GM12878 (cell line): ENCODE data around the gene ZDHHC14.

Experiments used
- CEBPB ChIP-seq, 2 experiments: fragments of 150-350 bp in 1 of 2; IDR thresholded peaks; 2 replicates each; pipeline ENCODE4 v1.6.1; 2012 to 2014; ENCODE audit warnings: low read depth in 2 of 2, low read length in 2 of 2, borderline replicate concordance in 1 of 2, inconsistent platforms in 1 of 2
- CHD4 ChIP-seq: fragments of 200-600 bp; sonication (generic); IDR thresholded peaks from 2 replicates; pipeline ENCODE4 v1.6.1; 2016; ENCODE audit warnings: mild to moderate bottlenecking
- CTCF ChIP-seq, 3 experiments: IDR thresholded peaks in 2 of 3; conservative IDR thresholded peaks in 1 of 3; 2 replicates each; pipeline ENCODE4 v1.5.1; 2011; ENCODE audit warnings: low read depth in 3 of 3, low read length in 3 of 3, mild to moderate bottlenecking in 3 of 3, control low read depth in 2 of 3, moderate library complexity in 2 of 3, inconsistent platforms in 1 of 3, mixed read lengths in 1 of 3; ENCODE audit not compliant: control insufficient read depth in 2 of 3, insufficient read depth in 1 of 3; ENCODE audit errors: extremely low read depth in 1 of 3
- JUNB ChIP-seq: IDR thresholded peaks from 2 replicates; pipeline ENCODE4 v1.6.1; 2016; ENCODE audit warnings: antibody characterized with exemption, mild to moderate bottlenecking
- NFIC ChIP-seq: IDR thresholded peaks from 2 replicates; pipeline ENCODE4 v1.6.1; 2012; ENCODE audit warnings: low read depth, mild to moderate bottlenecking, inconsistent platforms, low read length, moderate library complexity
- TAF1 ChIP-seq: IDR thresholded peaks from 2 replicates; pipeline ENCODE4 v1.6.1; 2011; ENCODE audit warnings: mild to moderate bottlenecking, low read depth, low read length, borderline replicate concordance
- ZNF207 ChIP-seq: fragments of 450-650 bp; IDR thresholded peaks from 2 replicates; pipeline ENCODE4 v1.6.1; 2014; ENCODE audit warnings: antibody characterized with exemption, mild to moderate bottlenecking, borderline replicate concordance
- ZSCAN29 ChIP-seq: fragments of 450-650 bp; IDR thresholded peaks from 2 replicates; pipeline ENCODE4 v1.6.1; 2017; ENCODE audit warnings: mild to moderate bottlenecking, moderate library complexity

GRCh38 chr6:157593596-157593995 lies 212.6 kb downstream of the ZDHHC14 start:
- no peak for TF ChIP-seq CTCF (IDR thresholded peaks at IDR 0.05 in 2 of 3, conservative IDR thresholded peaks at IDR 0.05 in 1 of 3; ENCODE audit: control insufficient read depth in 2 of 3, extremely low read depth in 1 of 3, insufficient read depth in 1 of 3, low read depth in 3 of 3, low read length in 3 of 3)
- no peak for TF ChIP-seq ZNF207
- TF ChIP-seq CEBPB (IDR thresholded peaks at IDR 0.05; ENCODE audit: borderline replicate concordance in 1 of 2, low read depth in 2 of 2, low read length in 2 of 2): no peak
- no peak for TF ChIP-seq ZSCAN29
- TF ChIP-seq NFIC: no peak
- TF ChIP-seq CHD4: no peak
- no peak for TF ChIP-seq TAF1
- no peak for TF ChIP-seq JUNB
